ENCODE data around the gene DCLK3. TPM values are rescaled to one million over a fixed set of nuclear protein-coding genes. Genes with fewer than 3 reads are reported as not detected.

The DCLK3 gene
- total RNA-seq, 1 donor from 2014 or later = not detected

GRCh38 chr3:36803091-36803791 lies 38.9 kb upstream of the DCLK3 start:
- no peak overlapping the region for H3K27ac ChIP-seq
- H3K4me3 ChIP-seq = no peak overlapping the region
- intact Hi-C loops (cut with DNase I) = no loop called here
- TF ChIP-seq CTCF (IDR thresholded peaks at IDR 0.05) = no peak
- DNase-seq (ENCODE audit: low spot score in 2 of 2) = no peak
- H3K36me3 ChIP-seq = no peaks in the 10 kb centered on the region
- no peaks in the 10 kb centered on the region for H3K4me1 ChIP-seq
- peaks cover 0 to 6% of the 10 kb centered on the region in 2 donors for H3K9me3 ChIP-seq
- no peaks in the 10 kb centered on the region for H3K27me3 ChIP-seq

- Histone ChIP-seq H3K4me1 (no peaks in the 10 kb centered on the region), H3K9me3 (peaks cover 0 to 6% of the 10 kb centered on the region in 2 donors), H3K27ac (no peak overlapping the region), H3K36me3 (no peaks in the 10 kb centered on the region), H3K27me3 (no peaks in the 10 kb centered on the region), H3K4me3 (no peak overlapping the region)
- no peak for TF ChIP-seq CTCF (IDR thresholded peaks at IDR 0.05)
- no peak for DNase-seq (ENCODE audit: low spot score in 2 of 2)
- intact Hi-C loops (cut with DNase I) = no loop called here
Observed at GRCh38 chr3:36800533-36801116, 36.3 kb upstream of the DCLK3 start.

- DNase-seq (ENCODE audit: low spot score in 2 of 2) = no peak
- Histone ChIP-seq H3K4me3 (no peak overlapping the region), H3K36me3 (no peaks in the 10 kb centered on the region), H3K9me3 (no peaks in the 10 kb centered on the region), H3K27me3 (no peaks in the 10 kb centered on the region), H3K4me1 (no peaks in the 10 kb centered on the region), H3K27ac (no peak overlapping the region)
- intact Hi-C loops (cut with DNase I) = no loop called here
- no peak for TF ChIP-seq CTCF (IDR thresholded peaks at IDR 0.05)
Observed at GRCh38 chr3:36796881-36797280, 32.5 kb upstream of the DCLK3 start.

GRCh38 chr3:36796161-36796560 lies 31.8 kb upstream of the DCLK3 start:
- no peaks in the 10 kb centered on the region for H3K9me3 ChIP-seq
- no peaks in the 10 kb centered on the region for H3K4me1 ChIP-seq
- no peaks in the 10 kb centered on the region for H3K27me3 ChIP-seq
- no peak for DNase-seq (ENCODE audit: low spot score in 2 of 2)
- H3K27ac ChIP-seq = no peak overlapping the region
- no peaks in the 10 kb centered on the region for H3K36me3 ChIP-seq
- intact Hi-C loops (cut with DNase I) = no loop called here
- no peak for TF ChIP-seq CTCF (IDR thresholded peaks at IDR 0.05)
- H3K4me3 ChIP-seq = no peak overlapping the region

GRCh38 chr3:36795622-36796021 lies 31.3 kb upstream of the DCLK3 start:
- H3K4me1 ChIP-seq = no peaks in the 10 kb centered on the region
- no peak for TF ChIP-seq CTCF (IDR thresholded peaks at IDR 0.05)
- intact Hi-C loops (cut with DNase I) = no loop called here

More at GRCh38 chr3:36795622-36796021, 31.3 kb upstream of the DCLK3 start:
- Histone ChIP-seq H3K9me3 (no peaks in the 10 kb centered on the region), H3K36me3 (no peaks in the 10 kb centered on the region), H3K4me3 (no peak overlapping the region), H3K27ac (no peak overlapping the region), H3K27me3 (no peaks in the 10 kb centered on the region)
- no peak for DNase-seq (ENCODE audit: low spot score in 2 of 2)
